IMR-90 (cell line): Measurements from ENCODE around the gene FBXL13. TPM values are rescaled to one million over a fixed set of nuclear protein-coding genes. Genes with fewer than 3 reads are reported as not detected.
A peak's percentile ranks its signal among the peaks of the same experiment; 100 is the strongest.

Source experiments
- ATAC-seq: fragments of 200-7000 bp; cut with Tn5 transposase; 2 replicates; pipeline ENCODE4 v1.9.1; 2020; ENCODE audit warnings: low read depth, mild to moderate bottlenecking, moderate library complexity
- BruUV-seq: library from RNA; stranded (reverse); fragments of 400-500 nt; replicated peaks from 2 replicates; lab custom pipeline; 2021; lab: Mats Ljungman, UMichigan
- CTCF ChIA-PET: fragments of 300-600 bp; formaldehyde crosslinking; extraction: SDS; loops from one replicate; lab custom pipeline; 2021; ENCODE audit warnings: antibody characterized with exemption; lab: Yijun Ruan, JAX
- POLR2A ChIA-PET: fragments of 300-600 bp; sonication (Branson Sonifier 250); formaldehyde crosslinking; loops from one replicate; lab custom pipeline; 2022; ENCODE audit warnings: antibody characterized with exemption; ENCODE audit not compliant: unreplicated experiment; lab: Charles Lee
- DNase-seq: peaks from one replicate; pipeline ENCODE4 v3.0.0; 2013
- H2AFZ ChIP-seq: replicated peaks from 2 replicates; pipeline ENCODE3; 2013; ENCODE audit warnings: low read length, mild to moderate bottlenecking; ENCODE audit not compliant: poor library complexity
- H2AK5ac ChIP-seq: 2 replicates; pipeline ENCODE4 v1.6.1; 2013; ENCODE audit warnings: low read depth, low read length, inconsistent platforms
- H2AK9ac ChIP-seq: replicated peaks from 2 replicates; pipeline ENCODE3; 2013; ENCODE audit warnings: mild to moderate bottlenecking, low read depth, low read length, moderate library complexity; ENCODE audit not compliant: poor library complexity
- H2BK120ac ChIP-seq: 2 replicates; pipeline ENCODE4 v1.6.1; 2013; ENCODE audit warnings: low read depth, low read length, inconsistent platforms
- H2BK15ac ChIP-seq: 3 replicates; pipeline ENCODE4 v1.6.1; 2013; ENCODE audit warnings: low read depth, low read length, inconsistent platforms
- H2BK20ac ChIP-seq: 2 replicates; pipeline ENCODE4 v1.6.1; 2013; ENCODE audit warnings: low read depth, mild to moderate bottlenecking, inconsistent platforms, low read length, moderate library complexity
- H2BK5ac ChIP-seq: 2 replicates; pipeline ENCODE4 v1.6.1; 2013; ENCODE audit warnings: mild to moderate bottlenecking, low read depth, low read length, inconsistent platforms; ENCODE audit not compliant: poor library complexity, severe bottlenecking
- H3K14ac ChIP-seq: replicated peaks from 2 replicates; pipeline ENCODE4 v1.6.1; 2013; ENCODE audit warnings: low read depth, low read length, inconsistent platforms
- H3K18ac ChIP-seq: 2 replicates; pipeline ENCODE4 v1.6.1; 2013; ENCODE audit warnings: low read depth, low read length, control low read depth
- H3K23ac ChIP-seq: 2 replicates; pipeline ENCODE4 v1.6.1; 2013; ENCODE audit warnings: low read depth, low read length, inconsistent platforms
- H3K27ac ChIP-seq: 2 replicates; pipeline ENCODE4 v1.5.1; 2013; ENCODE audit warnings: mild to moderate bottlenecking, control low read depth, low read length; ENCODE audit not compliant: insufficient read depth
- H3K27me3 ChIP-seq: 2 replicates; pipeline ENCODE4 v1.6.1; 2013; ENCODE audit warnings: low read length; ENCODE audit not compliant: control insufficient read depth, insufficient read depth
- H3K36me3 ChIP-seq: 2 replicates; pipeline ENCODE4 v1.6.1; 2013; ENCODE audit warnings: low read length, mixed read lengths; ENCODE audit not compliant: control insufficient read depth, insufficient read depth
- H3K4ac ChIP-seq: 2 replicates; pipeline ENCODE4 v1.6.1; 2013; ENCODE audit warnings: low read depth, low read length, inconsistent platforms
- H3K4me1 ChIP-seq: 2 replicates; pipeline ENCODE4 v1.6.1; 2013; ENCODE audit warnings: low read length, mixed read lengths; ENCODE audit not compliant: control insufficient read depth, insufficient read depth
- H3K4me2 ChIP-seq: 2 replicates; pipeline ENCODE4 v1.6.1; 2013; ENCODE audit warnings: low read depth, mild to moderate bottlenecking, control low read depth, low read length, moderate library complexity
- H3K4me3 ChIP-seq: 2 replicates; pipeline ENCODE4 v1.5.1; 2013; ENCODE audit warnings: low read depth, mild to moderate bottlenecking, control low read depth, low read length, moderate library complexity; ENCODE audit not compliant: insufficient read depth
- H3K56ac ChIP-seq: 2 replicates; pipeline ENCODE4 v1.6.1; 2013; ENCODE audit warnings: low read length, inconsistent platforms; ENCODE audit not compliant: insufficient read depth; ENCODE audit errors: extremely low read depth
- H3K79me1 ChIP-seq, 2 experiments: 2 replicates each; pipeline ENCODE4 v1.6.1; 2013; ENCODE audit warnings: low read length in 2 of 2, inconsistent platforms in 1 of 2, low read depth in 1 of 2
- H3K9ac ChIP-seq: 2 replicates; pipeline ENCODE4 v1.6.1; 2013; ENCODE audit warnings: low read depth, low read length, control low read depth
- H3K9me1 ChIP-seq: 2 replicates; pipeline ENCODE4 v1.6.1; 2013; ENCODE audit warnings: low read length, inconsistent platforms; ENCODE audit not compliant: insufficient read depth
- H3K9me3 ChIP-seq: 2 replicates; pipeline ENCODE4 v1.6.1; 2013; ENCODE audit warnings: low read length; ENCODE audit not compliant: control insufficient read depth, insufficient read depth
- H4K20me1 ChIP-seq: 2 replicates; pipeline ENCODE4 v1.6.1; 2013; ENCODE audit warnings: low read length, inconsistent platforms; ENCODE audit not compliant: insufficient read depth
- H4K5ac ChIP-seq: 2 replicates; pipeline ENCODE4 v1.6.1; 2013; ENCODE audit warnings: mild to moderate bottlenecking, low read depth, low read length, control low read depth
- H4K8ac ChIP-seq, 2 experiments: 2 replicates each; pipeline ENCODE4 v1.6.1; 2013; ENCODE audit warnings: low read depth in 2 of 2, low read length in 2 of 2, control low read depth in 1 of 2, inconsistent platforms in 1 of 2
- H4K91ac ChIP-seq: 2 replicates; pipeline ENCODE4 v1.6.1; 2013; ENCODE audit warnings: low read depth, low read length, inconsistent platforms; ENCODE audit not compliant: insufficient read depth
- BHLHE40 ChIP-seq: fragments of 150-350 bp; IDR thresholded peaks from 2 replicates; pipeline ENCODE4 v1.6.1; 2016; ENCODE audit warnings: mild to moderate bottlenecking, low read depth, low read length
- CEBPB ChIP-seq: IDR thresholded peaks from 2 replicates; pipeline ENCODE4 v1.6.1; 2012; ENCODE audit warnings: low read depth, low read length, improper control_type of control experiment
- CHD1 ChIP-seq: IDR thresholded peaks from 2 replicates; pipeline ENCODE4 v1.6.1; 2012; ENCODE audit warnings: low read depth, low read length, improper control_type of control experiment
- CTCF ChIP-seq: conservative IDR thresholded peaks from 2 replicates; pipeline ENCODE4 v1.5.1; 2012; ENCODE audit warnings: mild to moderate bottlenecking, low read depth, low read length, improper control_type of control experiment
- FOS ChIP-seq: fragments of 150-350 bp; IDR thresholded peaks from 2 replicates; pipeline ENCODE4 v1.6.1; 2016; ENCODE audit warnings: low read depth, low read length
- MAZ ChIP-seq: IDR thresholded peaks from 2 replicates; pipeline ENCODE4 v1.6.1; 2012; ENCODE audit warnings: low read depth, mild to moderate bottlenecking, low read length, improper control_type of control experiment, moderate library complexity, borderline replicate concordance
- POLR2A ChIP-seq: IDR thresholded peaks from 2 replicates; pipeline ENCODE4 v1.6.1; 2012; ENCODE audit warnings: mild to moderate bottlenecking, low read depth, low read length
- RAD21 ChIP-seq: IDR thresholded peaks from 2 replicates; pipeline ENCODE4 v1.6.1; 2012; ENCODE audit warnings: low read length, improper control_type of control experiment
- RCOR1 ChIP-seq: IDR thresholded peaks from 2 replicates; pipeline ENCODE4 v1.6.1; 2012; ENCODE audit warnings: mild to moderate bottlenecking, low read length, improper control_type of control experiment; ENCODE audit not compliant: insufficient replicate concordance
- SMC3 ChIP-seq: fragments of 150-350 bp; IDR thresholded peaks from 2 replicates; pipeline ENCODE4 v1.6.1; 2016; ENCODE audit warnings: low read depth, mild to moderate bottlenecking, antibody characterized with exemption, low read length, moderate library complexity
- WGBS, 2 experiments: methylation state at CpG; one replicate each; pipeline versions ENCODE4 v1.1.5 to v1.1.7; 2013; ENCODE audit warnings: missing lambda C conversion rate in 2 of 2; ENCODE audit not compliant: insufficient read length in 1 of 2; ENCODE audit errors: extremely low coverage in 2 of 2; 5-methylcytosine and 5-hydroxymethylcytosine counted together
- dilution Hi-C: fragments of 300-500 bp; cut with HindIII; formaldehyde crosslinking; loops from one replicate; pipeline ENCODE4 v1.14.3; 2018; ENCODE audit warnings: low sequenced_read_pairs; ENCODE audit not compliant: unreplicated experiment
- in situ Hi-C: fragments of 300-500 bp; cut with MboI; formaldehyde crosslinking; loops from 3 replicates; pipeline ENCODE4 v1.14.3; 2019; ENCODE audit warnings: low sequenced_read_pairs, inconsistent platforms, mixed read lengths
- intact Hi-C: fragments of 100-400 bp; cut with micrococcal nuclease; formaldehyde crosslinking; loops from 2 replicates; pipeline ENCODE4 v1.10.0; 2022
- polyA plus RNA-seq, 3 experiments: library from polyadenylated mRNA; depleted of rRNA; stranded (reverse); fragments of >200 nt; gene quantifications; 2 replicates each; pipeline ENCODE4 v1.2.3, GENCODE V29; 2012; ENCODE audit warnings: low replicate concordance in 1 of 3
- total RNA-seq: library from RNA; depleted of rRNA; stranded (reverse); fragments of >200 nt; gene quantifications from 2 replicates; pipeline ENCODE4 v1.2.3, GENCODE V29; 2012

Gene FBXL13
- total and polyA plus RNA-seq, 2 of the 4 experiments (the other 2 are of a cell fraction), result 0.24 to 0.36 TPM

GRCh38 chr7:102933763-102934162, 140.8 kb downstream of the FBXL13 start:
- no peaks in the 10 kb centered on the region for H3K27me3 ChIP-seq
- peak overlapping the region; percentile 2; the same call in 1 of the 3 replicates for H2BK15ac ChIP-seq
- BruUV-seq, result no TSS peak
- intact Hi-C loops, result no loop called here
- H2BK120ac ChIP-seq, result peak overlapping the region; percentile 67
- ChIA-PET CTCF (no interaction called here), POLR2A (no interaction called here)
- peaks cover 24% of the 10 kb centered on the region for H3K4me1 ChIP-seq
- TF ChIP-seq RCOR1 (peak; percentile 54), SMC3 (peak; percentile 25), RAD21 (peak; percentile 45), CEBPB (peak; percentile 65), FOS (peak; percentile 81), POLR2A (no peak), BHLHE40 (peak; percentile 36; the same call in 1 of the 2 replicates), MAZ (peak; percentile 53; the same call in 1 of the 2 replicates), CHD1 (no peak), CTCF (no peak)
- 23% methylated on average over 8 of the region's 15 CpGs; no CpG with 5 or more reads in 1 of the 2 experiments for WGBS, 2 experiments
- H3K27ac ChIP-seq, result peak overlapping the region; percentile 67; the same call in 1 of the 2 replicates
- H3K9me3 ChIP-seq, result no peaks in the 10 kb centered on the region
- in situ Hi-C loops, result no loop called here
- H2AFZ ChIP-seq, result peak overlapping the region; percentile 55
- peak overlapping the region; percentile 78 for H3K23ac ChIP-seq
- peak overlapping the region; percentile 70; the same call in 1 of the 2 replicates for H3K14ac ChIP-seq
- dilution Hi-C loops, result no loop called here
- no peak overlapping the region for H3K4me3 ChIP-seq
- H3K36me3 ChIP-seq, result peaks cover 9% of the 10 kb centered on the region
- ATAC-seq (peak; percentile 96), DNase-seq (peak; percentile 97)
- peak overlapping the region; percentile 24 for H3K4me2 ChIP-seq
- peak overlapping the region; percentile 40 for H3K18ac ChIP-seq
- H2AK9ac ChIP-seq, result no peak overlapping the region
- H4K5ac ChIP-seq, result peak overlapping the region; percentile 47
- peak overlapping the region; percentile 18; the same call in 1 of the 2 replicates for H3K9ac ChIP-seq
- peak overlapping the region; percentile 64 for H2BK20ac ChIP-seq
- H3K9me1 ChIP-seq, result peaks cover 28% of the 10 kb centered on the region
- H3K4ac ChIP-seq, result peak overlapping the region; percentile 79
- H2AK5ac ChIP-seq, result no peak overlapping the region
- no peaks in the 10 kb centered on the region for H4K20me1 ChIP-seq
- H4K8ac ChIP-seq, result peak overlapping the region; percentile 32 to 84
- peak overlapping the region; percentile 70 for H2BK5ac ChIP-seq
- H3K56ac ChIP-seq, result peak overlapping the region; percentile 59; the same call in 1 of the 2 replicates
- peaks cover 24 to 59% of the 10 kb centered on the region in 2 experiments for H3K79me1 ChIP-seq
- H4K91ac ChIP-seq, result peak overlapping the region; percentile 58
